B cell (primary cell): Measurements from ENCODE around the gene DEDD2.

Experiments used
- CTCF ChIP-seq: fragments of 200-600 bp; IDR thresholded peaks from one replicate; pipeline ENCODE4 v1.8.0; 2022; ENCODE audit warnings: antibody characterized with exemption, mild to moderate bottlenecking
- EZH2 ChIP-seq: IDR thresholded peaks from 2 replicates; pipeline ENCODE4 v1.6.1; 2012; ENCODE audit warnings: borderline replicate concordance, low read depth, mild to moderate bottlenecking, moderate library complexity, low read length; ENCODE audit not compliant: insufficient read depth, poor library complexity, severe bottlenecking

GRCh38 chr19:42229855-42230351, 12.4 kb upstream of the DEDD2 start:
- TF ChIP-seq CTCF (no peak), EZH2 (no peak)
